Bronchial epithelial cell (primary cell): ENCODE data around the gene IL17B. TPM values are rescaled to one million over a fixed set of nuclear protein-coding genes. Genes with fewer than 3 reads are reported as not detected.
A peak's percentile ranks its signal among the peaks of the same experiment; 100 is the strongest.

Experiments
- DNase-seq: peaks from one replicate; pipeline ENCODE4 v3.0.0-alpha.2; 2010; ENCODE audit warnings: low read depth
- FAIRE-seq: peaks from 2 replicates; lab custom pipeline; 2011; peaks lifted over from hg19 to GRCh38; lab: Jason Lieb, UNC
- H3K27me3 ChIP-seq: 2 replicates; pipeline ENCODE4 v1.5.1; 2011; ENCODE audit warnings: low read length; ENCODE audit not compliant: control insufficient read depth, insufficient read depth
- H3K36me3 ChIP-seq: 2 replicates; pipeline ENCODE4 v1.5.1; 2011; ENCODE audit warnings: low read length; ENCODE audit not compliant: control insufficient read depth, insufficient read depth
- H3K4me3 ChIP-seq: 2 replicates; pipeline ENCODE4 v1.5.1; 2011; ENCODE audit warnings: mild to moderate bottlenecking, low read depth, low read length, control low read depth
- total RNA-seq: library from RNA; depleted of rRNA; stranded (reverse); fragments of >200 nt; gene quantifications from 2 replicates; pipeline ENCODE4 v1.2.1, GENCODE V29; 2014
- TF ChIP-seq, protein P1 (sequence below): IDR thresholded peaks from 2 replicates; pipeline ENCODE4 v1.5.1; 2011; ENCODE audit warnings: mild to moderate bottlenecking, moderate library complexity, low read length, control low read depth, inconsistent platforms; ENCODE audit not compliant: insufficient read depth, severe bottlenecking

IL17B gene
- total RNA-seq, 1 donor from 2014 or later = not detected

DNA sequence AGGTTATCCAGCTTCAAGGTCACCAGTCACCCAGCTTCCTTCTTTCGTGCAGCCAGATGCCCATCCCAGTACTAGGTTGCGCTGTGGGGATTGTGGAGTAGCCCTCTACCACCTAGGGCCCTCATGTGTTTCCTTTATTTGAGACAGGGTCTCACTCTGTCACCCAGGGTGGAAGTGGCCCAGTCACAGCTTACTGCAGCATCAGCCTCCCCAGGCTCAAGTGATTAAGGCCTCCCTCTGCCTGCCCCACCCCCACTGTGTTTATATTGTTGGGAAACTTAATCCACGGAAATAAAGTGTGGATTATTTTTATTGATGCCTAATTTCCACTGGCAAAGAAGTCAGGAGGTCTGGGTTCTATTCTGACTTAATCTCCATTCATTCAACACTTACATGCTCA, 4.3 kb downstream of the IL17B start:
- Histone ChIP-seq H3K4me3 (no peak overlapping the region), H3K27me3 (no peaks in the 10 kb centered on the region), H3K36me3 (no peaks in the 10 kb centered on the region)
- FAIRE-seq (no peak), DNase-seq (no peak)
- TF ChIP-seq, protein P1, sequence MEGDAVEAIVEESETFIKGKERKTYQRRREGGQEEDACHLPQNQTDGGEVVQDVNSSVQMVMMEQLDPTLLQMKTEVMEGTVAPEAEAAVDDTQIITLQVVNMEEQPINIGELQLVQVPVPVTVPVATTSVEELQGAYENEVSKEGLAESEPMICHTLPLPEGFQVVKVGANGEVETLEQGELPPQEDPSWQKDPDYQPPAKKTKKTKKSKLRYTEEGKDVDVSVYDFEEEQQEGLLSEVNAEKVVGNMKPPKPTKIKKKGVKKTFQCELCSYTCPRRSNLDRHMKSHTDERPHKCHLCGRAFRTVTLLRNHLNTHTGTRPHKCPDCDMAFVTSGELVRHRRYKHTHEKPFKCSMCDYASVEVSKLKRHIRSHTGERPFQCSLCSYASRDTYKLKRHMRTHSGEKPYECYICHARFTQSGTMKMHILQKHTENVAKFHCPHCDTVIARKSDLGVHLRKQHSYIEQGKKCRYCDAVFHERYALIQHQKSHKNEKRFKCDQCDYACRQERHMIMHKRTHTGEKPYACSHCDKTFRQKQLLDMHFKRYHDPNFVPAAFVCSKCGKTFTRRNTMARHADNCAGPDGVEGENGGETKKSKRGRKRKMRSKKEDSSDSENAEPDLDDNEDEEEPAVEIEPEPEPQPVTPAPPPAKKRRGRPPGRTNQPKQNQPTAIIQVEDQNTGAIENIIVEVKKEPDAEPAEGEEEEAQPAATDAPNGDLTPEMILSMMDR = no peak

DNA sequence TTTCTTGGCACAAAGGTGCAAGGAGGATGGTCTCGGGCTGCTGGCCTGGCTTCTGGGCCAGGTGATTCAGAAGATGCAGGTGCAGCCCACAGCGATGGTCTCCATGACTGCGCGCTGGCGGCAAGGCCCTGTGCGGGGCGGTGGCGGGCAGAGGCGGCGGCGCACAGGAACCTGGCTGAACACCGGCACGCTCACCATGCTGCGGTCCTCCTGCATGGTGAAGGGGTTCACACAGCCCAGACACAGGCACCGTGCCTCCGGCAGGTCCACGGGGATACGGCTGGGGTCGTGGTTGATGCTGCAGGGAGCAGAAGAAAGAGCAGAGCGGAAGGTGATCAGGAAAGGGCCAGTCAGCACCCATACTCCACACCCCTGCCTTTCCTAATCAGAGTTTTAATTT, 4.8 kb downstream of the IL17B start:
- DNase-seq (no peak), FAIRE-seq (no peak)
- Histone ChIP-seq H3K36me3 (no peaks in the 10 kb centered on the region), H3K4me3 (no peak overlapping the region), H3K27me3 (no peaks in the 10 kb centered on the region)
- TF ChIP-seq, protein P1 = no peak

DNA sequence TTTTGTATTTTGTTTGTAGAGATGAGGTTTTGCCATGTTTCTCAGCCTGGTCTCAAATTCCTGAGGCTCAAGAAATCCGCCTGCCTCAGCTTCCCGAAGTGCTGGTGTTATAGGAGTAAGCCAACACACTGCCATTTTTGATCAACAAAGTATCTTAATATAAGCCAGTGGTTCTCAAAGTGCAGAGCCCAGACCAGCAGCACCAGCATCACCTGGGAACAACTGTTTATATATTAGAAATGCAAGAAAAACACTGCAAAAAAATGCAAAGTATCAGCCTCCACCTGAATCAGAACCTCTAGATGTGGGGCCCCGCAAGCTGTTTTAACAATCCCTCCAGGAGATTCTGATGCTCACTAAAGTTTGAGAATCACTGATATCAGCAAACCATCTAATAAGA, 6.2 kb downstream of the IL17B start:
- Histone ChIP-seq H3K27me3 (no peaks in the 10 kb centered on the region), H3K36me3 (no peaks in the 10 kb centered on the region), H3K4me3 (no peak overlapping the region)
- FAIRE-seq (no peak), DNase-seq (no peak)
- TF ChIP-seq, protein P1 = no peak

DNA sequence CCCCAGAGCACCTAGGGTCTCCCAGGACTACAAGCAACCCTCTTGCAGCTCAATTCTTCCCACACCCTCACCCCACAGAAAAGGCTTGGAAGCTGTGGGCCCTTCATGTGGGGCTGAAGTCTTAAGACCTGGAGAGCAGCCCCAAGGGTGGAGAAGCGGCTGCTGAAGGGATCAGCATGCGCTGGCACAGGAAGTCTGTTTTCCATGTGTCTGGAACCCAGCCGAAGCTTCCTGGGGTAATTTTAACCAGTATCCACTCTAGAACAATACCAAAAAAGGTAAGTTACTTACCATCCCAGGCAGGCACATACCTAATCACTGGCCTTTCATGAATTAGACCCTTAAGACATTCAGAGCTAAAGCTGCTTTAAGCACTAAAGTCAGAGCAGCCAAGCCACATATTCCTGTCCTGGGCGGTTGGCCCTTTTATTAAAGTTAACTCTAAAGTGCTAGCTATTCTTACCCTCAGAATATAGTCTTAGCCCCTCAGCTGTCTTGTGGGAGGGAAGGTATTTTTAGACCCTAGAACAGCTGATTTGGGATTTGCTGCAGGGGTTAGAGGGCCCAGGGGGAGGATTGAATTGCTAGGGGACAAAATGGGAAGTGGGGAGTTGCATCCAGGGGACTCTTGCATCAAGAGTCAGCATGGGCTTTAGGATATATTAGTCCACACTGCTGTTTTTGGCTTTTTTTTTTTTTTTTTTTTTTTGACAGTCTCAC, 6.9 kb downstream of the IL17B start:
- no peak overlapping the region for H3K4me3 ChIP-seq
- no peak for FAIRE-seq
- no peaks in the 10 kb centered on the region for H3K36me3 ChIP-seq
- TF ChIP-seq, protein P1 = no peak
- no peaks in the 10 kb centered on the region for H3K27me3 ChIP-seq
- no peak for DNase-seq

DNA sequence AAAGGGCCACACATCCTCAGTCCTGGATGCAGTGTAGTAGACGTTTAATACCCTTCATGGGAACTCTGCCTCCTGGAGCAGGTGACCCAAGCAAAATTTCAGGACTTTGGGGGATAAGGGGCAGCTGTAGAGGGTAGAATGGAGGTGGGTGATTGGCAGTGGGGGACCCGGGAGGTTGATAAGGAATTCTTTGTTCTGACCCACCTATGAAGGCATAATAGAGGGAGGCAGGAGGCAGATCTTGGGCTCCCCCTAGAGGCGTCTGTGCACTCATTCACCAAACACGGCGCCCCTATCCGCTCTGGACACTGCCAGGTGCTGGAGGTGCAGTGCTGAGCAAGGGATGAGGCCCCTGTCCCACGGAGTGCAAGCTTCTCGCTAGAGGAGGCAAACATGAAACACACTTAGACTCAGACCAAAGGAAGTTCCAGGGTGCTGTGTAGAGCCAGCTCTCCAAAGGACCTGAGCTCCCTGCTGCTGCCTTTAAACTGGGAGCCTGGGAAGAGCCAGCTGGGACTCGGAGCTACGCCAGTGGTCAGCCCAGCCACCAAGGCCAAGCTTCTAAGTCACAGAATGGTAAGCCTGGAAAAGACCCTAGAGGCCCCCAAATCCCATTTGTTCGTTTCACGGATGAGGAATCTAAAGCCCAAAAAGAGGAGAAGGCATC, 7.7 kb downstream of the IL17B start:
- no peak for FAIRE-seq
- H3K36me3 ChIP-seq = no peaks in the 10 kb centered on the region

More for the DNA sequence above, 7.7 kb downstream of the IL17B start:
- Histone ChIP-seq H3K27me3 (no peaks in the 10 kb centered on the region), H3K4me3 (no peak overlapping the region)
- DNase-seq = peak; percentile 46
- TF ChIP-seq, protein P1 = peak; percentile 95
